ENCODE results near the gene TPCN1.

DNA sequence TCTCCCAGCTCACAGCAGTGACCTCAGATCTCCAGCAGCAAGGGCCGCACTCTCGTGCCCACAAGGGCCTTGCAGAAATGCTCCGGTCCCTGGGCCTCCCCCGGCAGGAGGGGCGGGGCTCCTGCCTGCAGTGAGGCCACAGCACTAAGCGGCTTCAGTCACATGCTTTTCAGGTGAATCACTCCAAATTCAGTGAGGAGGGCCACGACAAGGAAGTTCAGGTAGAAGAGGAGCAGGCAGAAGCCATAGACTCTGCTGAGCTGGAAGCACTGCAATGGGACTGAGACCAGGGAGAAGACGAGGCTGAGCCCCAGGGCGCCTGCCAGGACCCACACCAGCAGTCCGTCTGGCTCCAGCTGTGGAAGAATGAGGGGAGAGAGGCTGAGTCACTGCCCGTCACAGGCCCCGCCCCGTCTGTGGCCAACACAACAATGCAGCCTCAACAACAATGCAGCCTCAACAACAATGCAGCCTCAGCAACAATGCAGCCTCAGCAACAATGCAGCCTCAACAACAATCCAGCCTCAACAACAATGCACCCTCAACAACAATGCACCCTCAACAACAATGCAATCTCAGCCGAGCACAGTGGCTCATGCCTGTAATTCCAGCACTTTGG, 78.5 kb downstream of the TPCN1 start:
- TF ChIP-seq, protein P1, sequence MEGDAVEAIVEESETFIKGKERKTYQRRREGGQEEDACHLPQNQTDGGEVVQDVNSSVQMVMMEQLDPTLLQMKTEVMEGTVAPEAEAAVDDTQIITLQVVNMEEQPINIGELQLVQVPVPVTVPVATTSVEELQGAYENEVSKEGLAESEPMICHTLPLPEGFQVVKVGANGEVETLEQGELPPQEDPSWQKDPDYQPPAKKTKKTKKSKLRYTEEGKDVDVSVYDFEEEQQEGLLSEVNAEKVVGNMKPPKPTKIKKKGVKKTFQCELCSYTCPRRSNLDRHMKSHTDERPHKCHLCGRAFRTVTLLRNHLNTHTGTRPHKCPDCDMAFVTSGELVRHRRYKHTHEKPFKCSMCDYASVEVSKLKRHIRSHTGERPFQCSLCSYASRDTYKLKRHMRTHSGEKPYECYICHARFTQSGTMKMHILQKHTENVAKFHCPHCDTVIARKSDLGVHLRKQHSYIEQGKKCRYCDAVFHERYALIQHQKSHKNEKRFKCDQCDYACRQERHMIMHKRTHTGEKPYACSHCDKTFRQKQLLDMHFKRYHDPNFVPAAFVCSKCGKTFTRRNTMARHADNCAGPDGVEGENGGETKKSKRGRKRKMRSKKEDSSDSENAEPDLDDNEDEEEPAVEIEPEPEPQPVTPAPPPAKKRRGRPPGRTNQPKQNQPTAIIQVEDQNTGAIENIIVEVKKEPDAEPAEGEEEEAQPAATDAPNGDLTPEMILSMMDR (IDR thresholded peaks at IDR 0.05): no peak
- TF ChIP-seq POLR2A (IDR thresholded peaks at IDR 0.05): no peak
